ENCODE results near the gene PFKFB3. TPM values are rescaled to one million over a fixed set of nuclear protein-coding genes. Genes with fewer than 3 reads are reported as not detected.
A peak's percentile ranks its signal among the peaks of the same experiment; 100 is the strongest.

Gene PFKFB3
- total RNA-seq = 10 to 100 TPM; 14.9 to 72.4 (median 36.8) TPM
- polyA plus RNA-seq = 10 to 100 TPM in 2 of 3 donors, 1 to 10 TPM in 1; 8.4 to 20.8 (median 13.1) TPM
- long read RNA-seq, donor 1, full-length matches to known transcripts = 1 of 13 reads
- long read RNA-seq, donor 1, partial matches to known transcripts = 12 of 13 reads
- long read RNA-seq, donor 1, other reads (novel, unspliced or antisense) = 0 of 13 reads
- long read RNA-seq, donor 2, full-length matches to known transcripts = 4 of 4 reads
- long read RNA-seq, donor 2, partial matches to known transcripts = 0 of 4 reads
- long read RNA-seq, donor 2, other reads (novel, unspliced or antisense) = 0 of 4 reads
- long read RNA-seq, donor 3 = 0 reads
- long read RNA-seq, donor 4, full-length matches to known transcripts = 3 of 4 reads
- long read RNA-seq, donor 4, partial matches to known transcripts = 0 of 4 reads
- long read RNA-seq, donor 4, other reads (novel, unspliced or antisense) = 1 of 4 reads
- long read RNA-seq, donor 5, full-length matches to known transcripts = 114 of 145 reads
- long read RNA-seq, donor 5, partial matches to known transcripts = 8 of 145 reads
- long read RNA-seq, donor 5, other reads (novel, unspliced or antisense) = 23 of 145 reads
- long read RNA-seq, donor 6 = 0 reads
- long read RNA-seq, donor 7 = 0 reads
- long read RNA-seq, donor 8, full-length matches to known transcripts = 5 of 5 reads
- long read RNA-seq, donor 8, partial matches to known transcripts = 0 of 5 reads
- long read RNA-seq, donor 8, other reads (novel, unspliced or antisense) = 0 of 5 reads
- long read RNA-seq, donor 9, full-length matches to known transcripts = 6 of 6 reads
- long read RNA-seq, donor 9, partial matches to known transcripts = 0 of 6 reads
- long read RNA-seq, donor 9, other reads (novel, unspliced or antisense) = 0 of 6 reads
- long read RNA-seq, donor 10, partial matches to known transcripts = 0 of 1 reads
- long read RNA-seq, donor 10, other reads (novel, unspliced or antisense) = 0 of 1 reads

- peaks cover 26 to 28% of the 10 kb centered on the region in 2 donors for H3K4me1 ChIP-seq (replicated peaks in 1 of 2)
- H3K36me3 ChIP-seq (replicated peaks in 1 of 2) = no peaks in the 10 kb centered on the region
- WGBS, 4 donors = 0 to 2% (median 1%) methylated on average over 9 to 75 of the region's 75 CpGs
- DNase-seq = peak; percentile 95 to 97 (median 97)
- TF ChIP-seq CTCF (IDR thresholded peaks at IDR 0.05) (peak; percentile 83 to 99 (median 96)), POLR2A (IDR thresholded peaks at IDR 0.05) (peak; percentile 98 to 99)
- peak within 1 kb of the TSS; percentile 44 to 82 (median 58) for H3K4me3 ChIP-seq
- intact Hi-C loops (cut with DNase I) = loop anchor here (5.0 kb wide), 1 partner anchor 199 kb away; no protein-coding TSS in a partner anchor
- H3K27ac ChIP-seq = peak within 1 kb of the TSS in 4 of 5 donors; percentile 72 to 95 (median 90)
- H3K9me3 ChIP-seq (replicated peaks in 1 of 3) = no peaks in the 10 kb centered on the region
- H3K27me3 ChIP-seq = no peaks in the 10 kb centered on the region
Observed at GRCh38 chr10:6202684-6203330, at the start of gene PFKFB3. PFKFB3 (plus strand) TSS chr10:6202932; CDS start chr10:6203261, 329 bp downstream.

- intact Hi-C loops (cut with DNase I) = loop anchor here in 1 of 2 donors (5.0 kb wide), 1 partner anchor 42 kb away; no protein-coding TSS in a partner anchor
- 75 to 94% (median 86%) methylated on average over 7 of the region's 7 CpGs for WGBS, 4 donors
Observed at GRCh38 chr10:6153845-6154244, 48.9 kb upstream of the PFKFB3 start.

GRCh38 chr10:6154566-6154965 is 48.2 kb upstream of the PFKFB3 start:
- 75 to 79% (median 77%) methylated on average over 11 to 14 of the region's 14 CpGs for WGBS, 4 donors
- Histone ChIP-seq H3K4me3 (no peak overlapping the region), H3K27ac (peak overlapping the region in 1 of 5 donors; percentile 37), H3K27me3 (no peaks in the 10 kb centered on the region), H3K4me1 (replicated peaks in 1 of 2) (peaks cover 0 to 16% of the 10 kb centered on the region in 2 donors), H3K36me3 (replicated peaks in 1 of 2) (no peaks in the 10 kb centered on the region), H3K9me3 (replicated peaks in 1 of 3) (no peaks in the 10 kb centered on the region)
- intact Hi-C loops (cut with DNase I) = loop anchor here in 1 of 2 donors (5.0 kb wide), 1 partner anchor 42 kb away; no protein-coding TSS in a partner anchor
- no peak for DNase-seq
- TF ChIP-seq CTCF (IDR thresholded peaks at IDR 0.05) = no peak
- TF ChIP-seq POLR2A (IDR thresholded peaks at IDR 0.05) = no peak

More at GRCh38 chr10:6153845-6154244, 48.9 kb upstream of the PFKFB3 start:
- H3K27ac ChIP-seq = no peak overlapping the region
- no peak for DNase-seq
- H3K4me1 ChIP-seq (replicated peaks in 1 of 2) = peaks cover 0 to 16% of the 10 kb centered on the region in 2 donors
- no peaks in the 10 kb centered on the region for H3K36me3 ChIP-seq (replicated peaks in 1 of 2)
- no peaks in the 10 kb centered on the region for H3K27me3 ChIP-seq
- no peak overlapping the region for H3K4me3 ChIP-seq
- TF ChIP-seq CTCF (IDR thresholded peaks at IDR 0.05) = no peak
- no peak for TF ChIP-seq POLR2A (IDR thresholded peaks at IDR 0.05)
- H3K9me3 ChIP-seq (replicated peaks in 1 of 3) = no peaks in the 10 kb centered on the region

Measured in adrenal gland (tissue), 19 donors.